Loucy (cell line): Measurements from ENCODE around the gene ENPP1.

ENCODE experiments used
- CTCF ChIP-seq: fragments of 200-600 bp; sonication (generic); conservative IDR thresholded peaks from 2 replicates; pipeline ENCODE4 v1.5.1; 2014; ENCODE audit warnings: mild to moderate bottlenecking, antibody characterized with exemption, low read length
- EZH2phosphoT487 ChIP-seq: fragments of 200-600 bp; IDR thresholded peaks from 2 replicates; pipeline ENCODE4 v1.6.1; 2018; ENCODE audit warnings: antibody characterized with exemption, mild to moderate bottlenecking, moderate library complexity, borderline replicate concordance

DNA sequence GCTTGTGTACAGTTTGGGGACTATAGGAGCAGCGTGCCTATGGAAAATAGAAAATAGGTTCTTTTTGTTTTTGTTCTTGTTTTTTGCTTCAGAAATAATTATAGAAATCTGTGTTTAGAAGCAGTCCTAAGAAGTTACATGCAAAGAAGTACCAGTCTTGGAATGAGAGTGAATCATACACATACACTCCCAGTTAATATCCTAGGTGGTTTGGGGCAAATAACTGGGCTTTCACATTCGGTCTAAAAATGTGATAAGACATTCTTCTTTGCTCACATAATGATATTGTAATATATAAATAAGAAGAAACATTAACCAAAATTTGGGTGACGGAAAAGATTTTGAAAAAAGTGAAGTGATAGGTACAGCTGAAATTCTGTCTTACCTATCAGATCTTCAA, 61.0 kb downstream of the ENPP1 start:
- no peak for TF ChIP-seq CTCF
- no peak for TF ChIP-seq EZH2phosphoT487
